ENCODE results near the gene LDLRAD4.

The LDLRAD4 gene

DNA sequence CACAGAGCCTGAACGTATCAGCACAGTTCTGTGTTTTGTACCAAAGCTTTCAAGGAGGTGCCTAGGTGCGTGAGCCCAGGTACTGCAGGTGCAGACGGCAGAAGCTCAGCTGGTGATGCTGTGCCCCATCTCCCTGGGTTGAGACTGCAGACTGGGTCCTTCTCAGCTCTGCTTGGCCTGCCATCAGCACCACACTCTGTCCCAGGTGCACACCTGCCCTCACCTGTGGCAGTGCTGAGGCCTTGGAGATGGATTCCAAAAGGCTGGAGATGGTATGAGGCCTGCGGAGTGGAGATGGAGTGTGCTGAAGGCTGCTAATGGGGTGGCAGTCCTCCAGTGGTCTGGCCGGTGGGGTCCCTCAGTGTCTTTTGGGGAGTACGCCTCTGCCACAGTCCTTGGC, 9.3 kb downstream of the LDLRAD4 start:
- no peak for DNase-seq (ENCODE audit: low spot score)
- TF ChIP-seq, protein P1, sequence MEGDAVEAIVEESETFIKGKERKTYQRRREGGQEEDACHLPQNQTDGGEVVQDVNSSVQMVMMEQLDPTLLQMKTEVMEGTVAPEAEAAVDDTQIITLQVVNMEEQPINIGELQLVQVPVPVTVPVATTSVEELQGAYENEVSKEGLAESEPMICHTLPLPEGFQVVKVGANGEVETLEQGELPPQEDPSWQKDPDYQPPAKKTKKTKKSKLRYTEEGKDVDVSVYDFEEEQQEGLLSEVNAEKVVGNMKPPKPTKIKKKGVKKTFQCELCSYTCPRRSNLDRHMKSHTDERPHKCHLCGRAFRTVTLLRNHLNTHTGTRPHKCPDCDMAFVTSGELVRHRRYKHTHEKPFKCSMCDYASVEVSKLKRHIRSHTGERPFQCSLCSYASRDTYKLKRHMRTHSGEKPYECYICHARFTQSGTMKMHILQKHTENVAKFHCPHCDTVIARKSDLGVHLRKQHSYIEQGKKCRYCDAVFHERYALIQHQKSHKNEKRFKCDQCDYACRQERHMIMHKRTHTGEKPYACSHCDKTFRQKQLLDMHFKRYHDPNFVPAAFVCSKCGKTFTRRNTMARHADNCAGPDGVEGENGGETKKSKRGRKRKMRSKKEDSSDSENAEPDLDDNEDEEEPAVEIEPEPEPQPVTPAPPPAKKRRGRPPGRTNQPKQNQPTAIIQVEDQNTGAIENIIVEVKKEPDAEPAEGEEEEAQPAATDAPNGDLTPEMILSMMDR (IDR thresholded peaks at IDR 0.05; ENCODE audit: extremely low read depth, missing control alignments) = no peak

DNA sequence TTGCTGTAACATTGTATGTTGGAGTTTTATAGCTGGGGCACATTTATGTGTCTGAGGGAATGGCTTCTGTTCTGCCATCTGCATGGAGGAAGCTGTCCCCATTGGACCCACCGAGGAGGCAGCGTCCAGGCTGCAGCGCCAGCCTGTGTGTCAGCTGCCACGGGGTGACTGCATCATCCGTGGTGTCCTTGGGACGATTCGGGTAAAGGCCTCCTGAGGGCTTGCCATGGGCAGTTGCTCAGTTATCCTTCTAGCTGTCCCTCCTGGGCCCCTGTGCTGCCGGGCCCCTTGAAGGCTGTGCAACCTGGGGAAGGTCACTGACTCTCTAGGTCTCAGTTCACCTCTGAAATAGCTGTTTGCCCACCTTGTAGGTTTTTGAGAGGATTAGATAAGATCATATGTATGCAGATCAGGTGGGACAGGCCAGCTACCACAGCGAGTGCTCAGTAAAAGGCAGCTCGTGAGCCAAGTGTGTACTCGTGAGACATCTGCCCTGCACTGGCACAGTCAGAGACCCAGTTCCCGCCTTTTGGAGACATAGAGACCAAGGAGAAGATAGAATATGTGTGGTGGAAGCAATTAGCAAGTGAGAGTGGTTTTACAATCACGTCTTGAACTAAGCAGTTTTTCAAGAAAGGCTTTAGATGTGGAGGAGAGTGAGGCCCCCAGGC, 10.6 kb downstream of the LDLRAD4 start:
- TF ChIP-seq, protein P1 (IDR thresholded peaks at IDR 0.05; ENCODE audit: extremely low read depth, missing control alignments) = no peak
- no peak for DNase-seq (ENCODE audit: low spot score)

DNA sequence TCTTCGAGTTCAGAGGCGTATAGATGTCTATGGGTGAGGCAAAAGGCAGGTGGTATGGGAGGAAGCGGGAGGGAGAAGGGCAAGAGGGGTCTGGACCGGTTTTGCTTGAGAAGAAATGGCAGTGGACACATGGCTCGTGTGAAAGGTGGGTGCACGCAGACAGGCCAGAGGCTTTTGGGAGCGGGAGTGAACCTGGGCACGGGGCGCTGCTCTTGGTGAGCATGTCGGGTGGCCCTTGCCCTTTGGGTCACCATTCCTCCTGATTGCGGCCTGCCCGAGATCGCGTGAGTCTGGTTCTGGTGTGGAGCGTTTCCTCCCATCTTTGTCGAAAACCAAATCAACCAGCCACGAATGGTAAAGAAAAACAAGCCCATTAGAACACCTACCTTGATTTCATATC, 12.6 kb downstream of the LDLRAD4 start:
- DNase-seq (ENCODE audit: low spot score) = no peak
- TF ChIP-seq, protein P1 (IDR thresholded peaks at IDR 0.05; ENCODE audit: extremely low read depth, missing control alignments) = no peak

DNA sequence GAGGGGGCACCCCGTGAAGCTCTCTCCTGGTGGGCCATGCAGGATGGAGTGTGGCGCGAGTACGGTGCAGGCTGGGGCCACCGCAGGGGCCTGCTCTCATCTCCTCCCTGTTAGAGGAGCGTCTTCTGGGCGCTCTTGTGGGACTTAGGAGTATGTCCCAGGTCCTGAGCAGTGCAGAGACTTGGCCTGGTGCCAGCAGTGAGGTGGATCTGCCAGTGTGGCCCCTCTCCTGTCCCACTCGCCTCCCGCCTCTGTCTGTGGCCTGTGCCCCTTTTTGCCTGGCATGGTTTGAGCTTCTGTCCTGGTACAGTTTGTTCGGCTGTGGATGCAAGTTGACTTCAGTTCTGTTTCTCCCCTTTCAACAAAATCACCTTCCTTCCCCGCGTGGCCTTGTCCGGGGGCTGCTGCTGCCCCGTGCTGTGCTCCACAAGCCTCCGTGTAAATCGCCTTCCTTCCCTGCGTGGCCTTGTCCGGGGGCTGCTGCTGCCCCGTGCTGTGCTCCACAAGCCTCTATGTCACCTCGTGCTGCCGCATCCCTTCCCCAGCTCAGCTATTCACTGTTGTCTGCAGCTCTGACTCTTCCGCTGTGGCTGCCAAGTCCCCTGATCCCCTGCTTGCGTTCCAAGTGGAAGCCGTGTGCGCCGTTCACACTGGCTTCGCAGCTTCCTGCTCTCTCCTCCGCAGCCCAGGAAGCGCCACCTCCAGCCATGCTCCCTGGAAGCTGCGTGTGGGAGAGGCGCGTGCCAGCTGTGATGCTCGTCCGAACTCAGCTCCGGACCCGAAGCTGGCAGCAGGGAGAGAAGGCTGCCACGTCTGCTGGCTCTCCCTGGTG, 13.7 kb downstream of the LDLRAD4 start:
- DNase-seq (ENCODE audit: low spot score) = no peak
- TF ChIP-seq, protein P1 (IDR thresholded peaks at IDR 0.05; ENCODE audit: extremely low read depth, missing control alignments) = no peak

DNA sequence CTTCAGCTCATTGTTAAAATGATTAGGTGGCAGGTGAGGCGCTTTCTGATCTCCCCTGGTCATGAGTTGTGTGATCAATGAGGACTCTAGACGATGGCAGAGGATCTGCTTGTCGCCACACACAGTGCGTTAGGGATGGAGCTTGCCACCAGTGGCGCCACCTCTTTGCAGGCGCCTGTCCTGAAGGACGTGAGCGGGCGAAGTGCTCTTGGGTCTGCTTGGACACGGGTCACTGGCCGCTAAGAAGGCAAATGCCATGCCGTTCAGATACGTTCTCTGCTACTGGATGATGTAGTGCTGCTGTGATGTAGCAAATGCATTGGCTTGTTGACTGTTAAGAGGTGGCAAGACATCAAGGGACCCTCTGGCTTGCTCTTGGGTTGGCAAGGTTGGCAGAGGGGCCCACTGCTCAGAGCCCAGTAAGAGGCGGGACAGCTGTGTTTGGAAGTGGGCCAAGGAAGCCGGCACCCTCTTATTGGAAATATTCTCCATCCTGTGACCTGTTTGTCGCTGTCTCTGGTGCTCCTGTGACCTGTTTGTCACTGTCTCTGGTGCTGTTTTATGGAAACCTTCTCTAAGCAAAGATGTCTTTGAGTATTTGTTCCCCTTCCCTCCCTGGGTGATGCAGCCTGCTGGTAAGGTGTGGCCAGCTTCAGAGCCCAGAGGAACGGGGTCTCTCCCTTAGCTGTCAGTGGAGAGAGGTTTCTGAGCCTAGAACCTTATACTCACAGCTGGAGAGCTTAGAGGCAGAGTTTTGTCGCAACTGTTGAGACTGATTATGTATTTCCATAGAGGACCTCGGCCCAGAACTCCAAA, 14.6 kb downstream of the LDLRAD4 start:
- TF ChIP-seq, protein P1 (IDR thresholded peaks at IDR 0.05; ENCODE audit: extremely low read depth, missing control alignments) = no peak
- DNase-seq (ENCODE audit: low spot score) = no peak

DNA sequence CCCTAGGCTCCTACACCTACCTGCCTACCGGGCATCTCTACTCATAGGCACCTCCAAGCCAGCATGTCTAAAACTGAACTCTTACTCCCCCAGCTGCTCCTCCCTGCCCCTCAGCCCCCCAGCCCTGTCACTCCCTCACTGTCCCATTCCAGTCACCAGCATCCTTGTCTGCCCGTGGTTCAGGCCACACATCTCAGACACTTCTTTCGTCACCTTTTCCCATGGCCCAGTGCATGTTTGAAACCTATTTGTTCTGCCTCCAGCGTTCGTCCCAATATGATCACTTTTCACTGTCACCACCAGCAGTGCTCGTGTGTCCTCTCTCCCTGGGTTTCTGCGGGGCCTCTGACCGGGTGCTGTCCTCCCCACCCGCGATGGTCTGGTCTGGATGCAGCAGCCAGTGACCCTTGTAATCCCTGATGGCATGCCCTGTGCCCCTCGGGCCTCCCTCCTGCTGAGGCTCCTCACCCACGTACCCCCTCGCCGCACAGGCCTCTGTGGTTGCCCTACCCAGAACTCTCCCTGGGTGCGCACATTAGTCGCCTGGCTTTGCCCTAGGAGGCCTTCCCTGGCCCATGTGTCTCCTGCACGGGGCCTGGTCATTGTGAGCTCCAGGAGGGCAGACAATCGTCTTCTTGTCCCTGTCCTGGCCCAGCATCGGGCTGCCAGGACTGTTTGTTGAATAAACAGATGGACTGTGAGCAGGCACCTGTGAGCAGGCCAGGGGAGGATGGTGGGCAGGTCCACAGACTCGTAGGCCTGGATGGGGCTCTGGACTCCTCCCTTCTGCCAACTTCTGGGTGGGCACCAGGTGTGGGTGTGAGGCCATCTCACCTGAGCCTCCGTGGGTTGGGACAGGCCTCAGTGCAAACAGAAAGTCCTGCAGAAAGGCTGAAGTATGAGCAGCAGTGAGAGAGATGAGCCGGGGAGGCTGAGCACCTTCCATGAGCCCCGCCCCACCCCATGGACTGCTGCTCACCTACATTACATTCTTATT, 15.5 kb downstream of the LDLRAD4 start:
- DNase-seq (ENCODE audit: low spot score) = no peak
- TF ChIP-seq, protein P1 (IDR thresholded peaks at IDR 0.05; ENCODE audit: extremely low read depth, missing control alignments) = no peak

Measured in GM20000 (cell line).